Stimulated activated CD4-positive, alpha-beta T cell treated with anti-CD3 and anti-CD28 coated beads, Interleukin-1b, Interleukin-23, amount 100 ng/mL, for 4 hours (primary cell): Measurements from ENCODE around the gene USP8.
"Not testable (repeated sequence)": the region's sequence is repeated elsewhere in the genome, so short reads cannot be mapped to it uniquely, and the experiment has no call there.

Experiments used
- DNase-seq, 2 donors: peaks; one replicate each; pipeline ENCODE4 v3.0.0-alpha.2; 2020; ENCODE audit warnings: low read depth in 2 of 2

The USP8 gene

GRCh38 chr15:50424066-50424890, at the start of gene USP8:
Gene USP8, plus strand, starts transcription at chr15:50424405. Its CDS starts 14,669 bp downstream, at chr15:50439074.
- peak; percentile 81 to 89 for DNase-seq

GRCh38 chr15:50377867-50378751, 46.1 kb upstream of the USP8 start:
- no peak for DNase-seq

- DNase-seq = no peak
Measured at GRCh38 chr15:50378776-50379175, 45.4 kb upstream of the USP8 start.

GRCh38 chr15:50379413-50379812, 44.8 kb upstream of the USP8 start:
- not testable (repeated sequence) for DNase-seq

- DNase-seq = no peak
Measured at GRCh38 chr15:50380089-50380488, 44.1 kb upstream of the USP8 start.

GRCh38 chr15:50381438-50381837, 42.8 kb upstream of the USP8 start:
- no peak for DNase-seq

GRCh38 chr15:50382408-50382807, 41.8 kb upstream of the USP8 start:
- not testable (repeated sequence) for DNase-seq

GRCh38 chr15:50390554-50391264, 33.5 kb upstream of the USP8 start:
- no peak for DNase-seq

GRCh38 chr15:50391561-50391960, 32.6 kb upstream of the USP8 start:
- DNase-seq = not testable (repeated sequence)

- DNase-seq = no peak
Measured at GRCh38 chr15:50411870-50412269, 12.3 kb upstream of the USP8 start.

GRCh38 chr15:50414624-50415023, 9.6 kb upstream of the USP8 start:
- DNase-seq = no peak

GRCh38 chr15:50415752-50416404, 8.3 kb upstream of the USP8 start:
- DNase-seq = no peak

GRCh38 chr15:50416890-50417289, 7.3 kb upstream of the USP8 start:
- no peak for DNase-seq

- DNase-seq = no peak
Measured at GRCh38 chr15:50418041-50418583, 6.1 kb upstream of the USP8 start.

GRCh38 chr15:50425219-50425618, 1.0 kb downstream of the USP8 start:
- no peak for DNase-seq

- not testable (repeated sequence) for DNase-seq
Measured at GRCh38 chr15:50425678-50426246, 1.6 kb downstream of the USP8 start.

- no peak for DNase-seq
Measured at GRCh38 chr15:50426428-50426827, 2.2 kb downstream of the USP8 start.

GRCh38 chr15:50431204-50431603, 7.0 kb downstream of the USP8 start:
- DNase-seq = no peak

GRCh38 chr15:50432230-50432629, 8.0 kb downstream of the USP8 start:
- DNase-seq = no peak

- no peak for DNase-seq
Measured at GRCh38 chr15:50435772-50436171, 11.6 kb downstream of the USP8 start.

- DNase-seq = no peak
Measured at GRCh38 chr15:50438251-50438650, 14.0 kb downstream of the USP8 start.
